Skin of body (tissue), 2 donors: ENCODE measurements around the gene NGEF. TPM values are rescaled to one million over a fixed set of nuclear protein-coding genes. Genes with fewer than 3 reads are reported as not detected.

Source experiments
- DNase-seq: peaks from one replicate; lab custom pipeline; 2025; lab: John Stamatoyannopoulos, UW
- total RNA-seq: library from RNA; depleted of rRNA; stranded (reverse); fragments of >200 nt; gene quantifications from one replicate; pipeline ENCODE4 v1.2.3, GENCODE V29; 2014

The NGEF gene
- total RNA-seq, 1 donor from 2014 or later = 3.9 TPM

DNA sequence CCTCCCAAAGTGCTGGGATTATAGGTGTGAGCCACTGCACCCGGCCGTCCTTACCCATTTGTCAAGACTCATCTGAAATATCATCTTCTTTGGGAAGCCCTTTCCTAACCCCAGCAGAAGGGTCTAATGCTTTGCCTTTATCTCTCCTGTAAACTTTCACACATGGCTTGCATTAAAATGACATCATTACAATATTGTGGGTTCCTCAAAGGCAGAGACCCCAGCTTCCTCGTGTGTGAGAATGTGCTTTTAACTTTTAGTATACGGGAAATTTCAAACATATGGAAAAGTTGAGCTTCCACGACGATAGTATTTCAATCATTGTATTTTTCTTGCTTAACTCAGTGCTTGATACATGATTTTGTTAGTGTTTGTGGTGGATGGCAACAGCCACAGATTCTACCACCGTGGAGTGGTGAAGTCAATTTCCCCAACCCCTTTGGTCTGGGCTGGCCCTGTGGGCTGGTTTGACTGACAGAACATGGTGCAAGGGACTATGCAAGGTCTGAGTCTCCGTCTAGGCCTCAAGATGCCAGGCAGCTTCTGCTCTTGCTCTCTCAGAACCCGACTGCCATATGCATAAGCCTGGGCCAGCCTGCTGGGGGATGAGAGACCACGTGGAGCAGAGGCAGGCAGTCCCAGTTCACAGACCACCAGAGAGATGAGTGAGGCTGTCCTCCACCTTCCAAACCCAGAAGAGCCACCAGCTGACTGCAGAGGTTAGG is 39.9 kb downstream of the NGEF start:
- no peak for DNase-seq

DNA sequence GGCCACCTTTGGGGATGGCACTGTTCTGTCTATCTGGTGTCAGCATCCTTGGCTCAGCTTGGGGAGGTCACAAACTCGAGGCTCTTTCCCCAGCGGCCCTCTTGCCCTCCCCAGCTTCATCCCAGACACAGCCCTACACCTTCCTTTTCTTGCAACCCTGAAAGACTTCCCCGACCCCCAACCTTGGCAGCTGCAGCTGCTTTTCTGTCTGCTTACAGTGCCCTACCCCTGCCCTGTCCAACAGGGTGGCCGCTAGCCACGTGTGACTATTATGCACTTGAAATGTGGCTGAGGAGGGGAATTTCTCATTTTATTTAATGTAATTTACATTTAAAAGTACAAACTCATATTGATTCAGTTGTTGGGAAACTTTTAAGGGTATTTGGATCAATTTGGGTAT is 41.3 kb downstream of the NGEF start:
- no peak for DNase-seq

DNA sequence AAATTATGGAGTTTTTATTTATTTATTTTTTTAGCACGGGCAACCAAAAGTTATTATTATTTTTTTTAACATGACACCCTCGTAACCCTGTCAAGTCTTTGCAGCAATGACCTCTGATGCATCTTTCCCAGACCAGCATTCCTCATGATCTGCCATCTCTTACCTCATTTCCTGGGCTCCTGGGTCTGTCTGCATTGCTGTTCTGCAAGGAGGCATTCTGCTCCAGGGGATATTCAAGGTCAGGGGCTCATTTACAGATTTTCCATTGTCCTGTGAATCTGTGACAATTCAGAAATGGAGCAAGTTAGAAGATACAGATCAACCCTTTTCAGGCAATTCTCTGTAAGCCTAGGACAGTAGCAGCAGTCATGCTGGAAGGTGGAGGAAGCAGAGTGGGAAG is 43.0 kb downstream of the NGEF start:
- no peak for DNase-seq

GRCh38 chr2:232967474-232967873 is 45.6 kb downstream of the NGEF start:
- no peak for DNase-seq

GRCh38 chr2:232966122-232966521 is 46.9 kb downstream of the NGEF start:
- DNase-seq = no peak

DNA sequence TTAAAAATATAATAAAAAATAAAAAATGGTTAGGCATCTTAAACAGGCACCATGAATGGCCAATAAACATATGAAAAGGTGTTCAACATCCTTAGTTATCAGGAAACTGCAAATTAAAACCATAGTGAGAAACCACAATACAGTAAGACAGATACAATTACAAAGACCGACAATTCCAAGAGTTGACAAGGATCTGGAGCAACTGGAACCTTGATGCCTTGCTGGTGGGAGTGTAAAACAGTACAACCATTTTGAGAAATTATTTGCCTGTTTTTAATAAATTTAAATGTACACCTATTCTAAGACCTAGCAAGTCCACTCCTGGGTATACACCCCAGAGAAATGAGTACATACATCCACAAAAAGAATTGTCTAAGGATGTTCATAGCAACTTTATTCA is 49.1 kb downstream of the NGEF start:
- no peak for DNase-seq

DNA sequence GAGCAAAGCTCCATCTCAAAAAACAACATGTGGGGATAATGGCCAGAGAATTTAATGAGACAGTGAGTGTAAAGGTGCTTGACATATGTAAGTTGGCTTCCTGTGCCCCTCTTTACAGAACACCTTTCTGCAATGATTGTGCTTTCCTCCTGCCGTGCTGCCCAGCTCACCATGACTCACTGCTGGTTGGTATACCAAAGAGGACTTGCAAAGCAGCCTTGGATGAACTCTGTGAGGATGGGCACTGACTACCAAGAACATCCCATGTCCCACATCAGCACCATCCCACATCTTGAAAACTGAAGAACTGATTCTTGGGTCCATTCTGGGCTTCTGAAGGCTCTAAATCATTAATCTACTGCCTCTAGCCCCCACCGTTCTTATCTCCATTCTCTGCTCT is 52.2 kb downstream of the NGEF start:
- no peak for DNase-seq

DNA sequence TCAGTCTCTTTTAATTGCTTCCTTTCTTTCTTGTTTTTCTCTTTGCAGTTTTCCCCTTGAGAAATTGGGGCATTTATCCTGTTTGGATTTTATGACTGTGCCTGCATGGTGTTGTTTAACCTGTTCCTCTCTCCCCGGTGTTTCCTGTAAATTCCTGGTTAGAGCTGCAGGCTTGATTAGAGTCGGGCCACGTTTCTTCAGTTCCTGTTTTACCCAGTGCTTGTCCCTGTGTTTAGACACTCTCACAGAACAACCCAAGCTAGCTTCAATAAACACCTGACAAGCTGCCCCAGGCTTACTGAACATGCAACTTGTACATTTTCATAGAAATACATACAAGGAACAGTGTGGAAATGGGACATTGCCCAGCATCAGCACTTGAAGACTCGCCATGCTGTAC is 53.9 kb downstream of the NGEF start:
- no peak for DNase-seq

DNA sequence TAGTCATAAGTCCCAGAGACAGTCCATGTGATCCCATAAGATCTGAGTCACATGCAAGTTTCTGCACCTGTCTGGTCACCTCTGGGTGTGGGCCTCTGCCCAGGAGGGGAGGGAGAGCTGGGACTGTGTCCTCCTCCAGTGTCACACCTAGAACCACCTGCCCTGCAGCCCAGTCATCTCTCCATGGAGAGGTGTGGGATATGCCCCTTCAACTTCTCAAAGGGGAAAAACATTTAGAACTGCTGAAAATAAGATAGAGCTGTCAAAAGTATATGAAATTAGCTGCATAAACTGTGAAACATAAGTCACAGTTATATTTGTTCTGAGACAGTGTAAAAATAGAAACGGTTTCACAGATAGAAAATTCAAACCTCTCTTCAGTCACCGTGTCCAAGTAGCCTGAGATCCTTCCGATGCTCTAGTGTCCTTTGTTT is 55.4 kb downstream of the NGEF start:
- no peak for DNase-seq

DNA sequence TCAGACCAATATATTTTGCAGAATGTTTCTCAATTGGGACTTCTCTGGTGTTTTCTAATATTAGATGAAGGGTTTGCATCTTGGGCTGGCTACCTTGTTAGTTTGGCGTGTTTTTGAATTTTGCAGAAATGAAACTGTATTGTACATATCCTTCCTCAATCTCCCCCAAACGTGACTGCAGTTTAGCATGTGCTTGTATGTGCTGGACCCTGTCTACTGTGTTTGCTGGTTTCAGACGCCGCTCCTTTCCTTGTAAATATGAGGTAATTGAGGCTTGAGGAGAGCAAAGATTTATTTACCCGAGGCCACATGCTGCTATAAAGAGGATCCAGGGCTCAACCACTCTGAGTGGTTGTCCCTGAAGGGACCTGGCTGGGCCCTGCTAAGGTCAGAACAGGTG is 57.2 kb downstream of the NGEF start:
- no peak for DNase-seq

DNA sequence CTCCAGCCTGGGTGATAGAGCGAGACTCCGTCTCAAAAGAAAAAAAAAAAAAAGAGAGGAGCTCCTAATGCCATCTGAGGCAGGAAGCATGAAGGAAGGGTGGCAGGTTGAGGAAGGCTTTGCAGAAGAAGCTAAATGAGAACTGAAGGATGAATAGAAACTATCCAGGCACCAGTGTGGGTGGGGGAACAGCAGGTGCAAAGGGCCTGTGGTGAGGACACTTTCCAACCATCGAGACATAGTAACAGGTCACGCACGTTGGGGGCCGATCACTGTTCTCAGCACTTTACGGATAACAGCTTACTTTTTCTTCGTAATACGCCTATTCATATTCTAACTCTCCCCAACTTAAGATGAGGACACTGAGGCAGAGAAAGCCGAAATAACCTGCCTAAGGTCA is 58.4 kb downstream of the NGEF start:
- DNase-seq = no peak

DNA sequence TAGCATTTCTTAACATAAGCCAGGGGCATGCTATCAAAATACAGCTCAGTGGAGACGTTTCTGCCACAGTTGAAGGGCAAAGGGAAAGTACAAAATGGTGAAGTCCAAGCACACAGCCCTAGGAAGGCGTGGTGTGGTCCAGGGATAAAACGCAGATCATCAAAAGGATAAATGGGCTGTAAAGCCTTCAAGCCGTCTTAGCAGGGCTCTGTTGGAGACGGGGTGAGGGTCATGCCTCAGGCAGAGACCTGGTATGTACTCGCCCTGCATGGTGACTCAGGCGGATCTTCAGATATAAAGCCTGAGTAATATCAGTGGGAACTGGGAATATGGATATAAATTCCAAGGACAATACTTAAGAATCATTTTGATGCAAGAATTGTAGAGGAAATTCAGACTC is 61.2 kb downstream of the NGEF start:
- DNase-seq = no peak

DNA sequence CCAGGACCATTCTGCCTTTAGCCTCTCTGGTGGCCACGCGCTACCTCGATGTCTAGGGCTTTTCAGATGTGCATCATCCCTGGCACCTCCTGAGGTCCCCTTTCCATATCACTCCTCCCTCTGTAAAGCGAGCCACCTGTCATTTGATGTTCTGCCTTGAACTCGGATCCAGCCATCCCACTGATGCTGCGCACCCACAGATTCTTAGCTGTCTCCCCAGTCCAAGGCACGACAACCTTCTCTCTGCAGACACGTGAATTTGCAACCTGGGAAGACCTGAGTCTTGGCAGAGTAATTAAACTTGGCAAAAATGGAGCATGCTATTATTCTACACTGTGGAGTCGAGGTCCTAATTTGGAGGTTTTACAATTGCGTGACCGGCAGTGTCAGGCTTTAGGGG is 61.9 kb downstream of the NGEF start:
- no peak for DNase-seq

DNA sequence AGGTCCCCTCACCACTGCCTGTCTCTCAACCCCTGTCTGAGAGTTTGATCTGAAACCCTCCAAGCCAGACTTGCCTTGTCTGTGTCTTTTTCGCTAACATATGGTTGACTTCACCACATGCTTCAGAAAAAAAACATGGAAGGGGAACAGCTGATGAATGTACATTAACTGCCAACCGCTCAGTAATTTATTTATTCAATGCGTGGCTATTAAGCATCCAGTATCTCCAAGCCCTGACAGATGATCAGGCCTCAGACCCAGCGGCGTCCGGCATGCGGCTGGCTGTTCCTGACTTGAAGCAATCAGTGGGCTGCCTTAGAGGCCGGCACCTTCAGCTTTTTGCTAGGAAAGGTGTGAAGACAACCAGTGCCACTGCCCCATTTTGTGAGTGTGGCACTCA is 62.3 kb downstream of the NGEF start:
- no peak for DNase-seq

DNA sequence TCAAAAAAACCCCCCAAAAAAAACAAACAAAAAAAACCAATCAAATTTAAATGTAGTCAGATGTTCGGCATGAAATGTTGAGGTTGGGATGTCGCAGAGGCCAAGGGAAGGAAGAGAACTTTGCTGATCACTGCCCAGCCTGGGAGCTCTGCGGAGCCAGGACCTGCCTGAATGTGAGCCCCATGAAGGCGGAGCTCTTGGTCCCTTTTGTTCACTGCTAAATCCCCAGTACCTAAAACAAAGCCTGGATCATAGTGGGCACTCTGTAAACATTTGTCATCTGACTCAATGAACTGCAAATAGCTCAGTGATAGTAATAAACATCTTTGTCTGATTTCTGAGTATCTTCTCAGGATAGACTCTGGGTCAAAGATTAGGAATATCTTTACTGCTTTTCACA is 64.0 kb downstream of the NGEF start:
- DNase-seq = no peak

DNA sequence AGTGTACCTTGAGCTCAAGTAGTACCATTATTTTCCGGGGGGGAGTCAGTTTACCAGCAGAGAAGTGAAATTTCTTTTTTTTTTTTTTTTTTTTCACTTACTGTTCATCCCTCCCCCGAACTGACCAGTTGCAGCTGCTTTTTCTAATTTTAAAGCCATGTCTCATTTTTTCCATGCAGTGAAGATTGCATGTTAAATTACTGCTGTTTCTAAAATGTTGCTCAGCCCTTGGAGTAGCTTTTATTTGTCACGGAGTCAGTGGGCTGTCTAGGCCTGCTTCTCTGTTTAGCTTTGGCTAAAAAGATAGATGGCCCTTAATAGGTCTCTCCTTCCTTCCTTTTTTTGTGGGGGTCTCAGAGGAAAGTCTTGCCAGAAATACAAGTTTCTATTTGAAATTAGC is 70.2 kb downstream of the NGEF start:
- DNase-seq = no peak

GRCh38 chr2:232941912-232942594 is 71.0 kb downstream of the NGEF start:
- DNase-seq = no peak

GRCh38 chr2:232941400-232941799 is 71.7 kb downstream of the NGEF start:
- no peak for DNase-seq

- no peak for DNase-seq
These were observed 72.3 kb downstream of the NGEF start for GRCh38 chr2:232940724-232941123.

DNA sequence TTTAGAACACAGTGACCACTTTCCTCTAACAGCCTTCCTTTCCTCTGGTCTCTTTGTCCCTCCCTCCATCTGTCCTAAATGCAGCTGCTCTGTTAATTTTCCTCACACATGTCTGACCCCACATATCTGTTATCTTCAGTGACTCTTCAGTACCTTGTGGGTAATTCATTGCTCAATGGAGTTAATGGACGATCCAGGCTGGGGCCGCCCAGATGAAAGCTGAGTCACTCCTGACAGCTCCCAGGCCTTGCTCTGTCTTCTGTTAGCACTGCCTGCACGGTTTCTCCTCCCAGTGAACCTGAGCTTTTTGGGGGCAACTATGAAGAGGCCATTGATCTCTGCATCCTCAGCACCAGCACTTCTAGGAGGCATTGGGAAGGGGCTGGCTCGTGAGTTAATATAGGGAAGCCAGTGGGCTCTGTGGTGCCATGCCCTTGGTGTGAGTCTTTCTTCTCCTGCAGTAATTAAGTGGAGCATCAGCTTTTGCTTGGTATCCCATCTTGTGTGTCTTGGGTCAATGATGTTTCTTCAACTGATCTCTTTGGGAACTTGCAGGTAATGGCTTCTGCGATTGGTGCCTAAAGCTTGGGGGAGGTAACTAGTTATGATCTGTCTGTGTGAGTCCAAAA is 75.7 kb downstream of the NGEF start:
- no peak for DNase-seq

GRCh38 chr2:232931636-232932035 is 81.4 kb downstream of the NGEF start:
- DNase-seq = no peak

DNA sequence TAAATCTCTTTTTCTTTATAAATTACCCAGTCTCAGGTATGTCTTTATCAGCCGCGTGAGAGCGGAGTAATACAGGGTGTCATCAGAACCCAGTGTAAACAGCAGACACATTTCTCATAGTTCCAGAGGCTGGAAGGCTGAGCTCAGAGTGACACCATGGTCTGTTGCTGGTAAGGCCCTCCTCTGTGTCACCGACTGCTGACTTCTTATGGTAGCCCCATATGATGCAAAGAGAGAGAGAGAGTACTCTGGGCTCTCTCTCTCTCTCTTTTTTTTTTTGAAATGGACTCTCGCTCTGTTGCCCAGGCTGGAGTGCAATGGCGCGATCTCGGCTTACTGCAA is 83.0 kb downstream of the NGEF start:
- DNase-seq = no peak
